ENCODE data around the gene KLC1.

The KLC1 gene

GRCh38 chr14:103738166-103738565, 109.2 kb downstream of the KLC1 start:
- no peak for DNase-seq

- no peak for DNase-seq
These were observed 109.9 kb downstream of the KLC1 start for GRCh38 chr14:103738701-103739451.

- DNase-seq: no peak
These were observed 110.4 kb downstream of the KLC1 start for GRCh38 chr14:103739466-103739792.

- DNase-seq: no peak
These were observed 110.9 kb downstream of the KLC1 start for GRCh38 chr14:103739793-103740501.

GRCh38 chr14:103740991-103741689, 112.1 kb downstream of the KLC1 start:
- no peak for DNase-seq

- DNase-seq: no peak
These were observed 112.9 kb downstream of the KLC1 start for GRCh38 chr14:103741876-103742275.

GRCh38 chr14:103742499-103743255, 113.7 kb downstream of the KLC1 start:
- no peak for DNase-seq

- no peak for DNase-seq
These were observed 114.7 kb downstream of the KLC1 start for GRCh38 chr14:103743691-103744090.

GRCh38 chr14:103744621-103745395, 115.8 kb downstream of the KLC1 start:
- DNase-seq: no peak

- DNase-seq: no peak
These were observed 116.4 kb downstream of the KLC1 start for GRCh38 chr14:103745424-103745823.

- no peak for DNase-seq
These were observed 117.7 kb downstream of the KLC1 start for GRCh38 chr14:103746701-103747100.

- no peak for DNase-seq
These were observed 119.5 kb downstream of the KLC1 start for GRCh38 chr14:103748534-103748857.

- no peak for DNase-seq
These were observed 120.4 kb downstream of the KLC1 start for GRCh38 chr14:103749452-103749851.

- DNase-seq: no peak
These were observed 120.8 kb downstream of the KLC1 start for GRCh38 chr14:103749860-103750259.

Data from NCI-H69 (cell line).